Pulmonary artery endothelial cell (primary cell): ENCODE data around the gene PDXK. TPM values are rescaled to one million over a fixed set of nuclear protein-coding genes. Genes with fewer than 3 reads are reported as not detected.
"Not testable (repeated sequence)": the region's sequence is repeated elsewhere in the genome, so short reads cannot be mapped to it uniquely, and the experiment has no call there.

ENCODE experiments used
- DNase-seq: peaks from one replicate; pipeline ENCODE4 v3.0.0-alpha.2; 2011; ENCODE audit warnings: low read depth, low spot score
- total RNA-seq: library from RNA; depleted of rRNA; stranded (reverse); fragments of >200 nt; gene quantifications from 2 replicates; pipeline ENCODE4 v1.2.3, GENCODE V29; 2014

PDXK gene
- total RNA-seq, 1 donor from 2014 or later = 121 TPM

DNA sequence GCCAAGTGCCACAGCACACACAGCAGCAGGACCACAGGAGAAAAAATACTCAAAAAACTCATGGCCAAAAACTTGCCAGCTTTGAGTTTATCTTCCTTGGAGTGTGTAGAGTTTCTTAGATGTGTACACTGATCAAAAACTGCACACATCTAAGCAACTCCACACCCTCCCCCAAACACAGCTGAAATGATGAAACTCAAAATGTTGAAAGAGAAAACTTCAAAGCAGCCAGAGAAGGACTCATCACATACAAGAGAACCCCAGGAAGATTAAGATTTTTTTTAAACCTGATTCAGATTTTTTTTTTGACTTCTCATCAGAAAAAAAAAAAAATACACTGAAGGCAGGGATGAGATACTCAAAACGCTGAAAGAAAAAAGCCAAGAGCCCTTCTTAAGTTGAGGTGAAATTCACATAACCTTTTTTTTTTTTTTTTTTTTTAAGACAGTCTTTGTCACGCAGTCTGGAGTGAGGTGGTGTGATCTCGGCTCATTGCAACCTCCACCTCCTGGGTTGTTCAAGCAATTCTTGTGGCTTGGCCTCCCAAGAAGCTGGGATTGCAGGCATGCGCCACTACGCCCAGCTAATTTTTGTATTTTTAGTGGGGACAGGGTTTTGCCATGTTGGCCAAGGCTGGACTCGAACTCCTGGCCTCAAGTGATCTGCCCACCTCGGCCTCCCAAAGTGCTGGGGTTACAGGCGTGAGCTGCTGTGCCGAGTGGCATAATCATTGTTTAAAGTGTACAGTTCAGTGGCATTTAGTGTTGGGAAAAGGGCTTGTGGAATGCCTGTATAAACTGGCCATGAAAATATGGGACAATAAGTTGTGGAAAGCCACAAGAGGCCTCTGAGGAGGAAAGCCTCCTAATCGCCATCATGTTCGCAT is 20.9 kb upstream of the PDXK start:
- DNase-seq = no peak

DNA sequence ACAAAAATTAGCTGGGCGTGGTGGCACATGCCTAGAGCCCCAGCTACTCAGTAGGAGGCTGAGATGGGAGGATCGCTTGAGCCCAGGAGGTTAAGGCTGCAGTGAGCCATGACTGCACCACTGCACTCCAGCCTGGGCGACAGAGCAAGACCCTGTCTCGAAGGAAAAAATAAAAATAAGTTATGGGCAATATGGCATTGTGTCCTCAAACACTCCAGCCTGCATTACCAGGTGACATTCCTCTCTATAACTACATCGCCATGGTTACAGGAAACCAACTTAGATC is 19.5 kb upstream of the PDXK start:
- DNase-seq = not testable (repeated sequence)

DNA sequence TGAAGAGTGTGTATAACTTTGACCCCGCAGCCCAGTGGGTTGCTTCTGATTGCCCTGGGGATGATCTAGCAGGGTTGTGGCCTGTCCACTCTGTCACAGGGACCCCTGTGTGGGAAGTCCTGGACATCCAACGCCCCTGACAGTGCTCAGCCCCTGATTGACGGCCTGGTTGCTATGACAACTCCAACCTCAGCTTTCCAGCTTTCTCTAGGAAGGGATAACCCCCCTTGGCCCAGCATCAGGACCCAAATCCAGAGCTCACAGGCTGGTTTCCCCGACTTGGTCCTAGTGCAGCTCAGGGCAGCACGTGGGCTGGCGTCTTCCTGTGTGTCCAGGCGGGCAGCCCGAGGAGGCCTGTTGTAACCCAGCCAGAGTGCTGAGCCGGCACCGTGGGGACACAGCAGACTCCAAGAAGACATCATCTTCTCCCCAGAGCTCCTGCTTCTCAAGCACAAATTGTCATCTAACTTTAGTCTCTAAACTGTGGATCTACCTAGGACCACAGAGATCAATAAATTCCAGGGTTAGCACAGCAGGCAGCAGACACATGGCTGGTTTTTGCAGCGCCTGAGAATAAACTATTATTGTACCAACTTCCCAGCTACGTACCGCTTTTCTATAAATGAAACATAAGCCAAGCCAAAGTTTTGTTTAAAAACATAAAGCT is 18.9 kb upstream of the PDXK start:
- no peak for DNase-seq

DNA sequence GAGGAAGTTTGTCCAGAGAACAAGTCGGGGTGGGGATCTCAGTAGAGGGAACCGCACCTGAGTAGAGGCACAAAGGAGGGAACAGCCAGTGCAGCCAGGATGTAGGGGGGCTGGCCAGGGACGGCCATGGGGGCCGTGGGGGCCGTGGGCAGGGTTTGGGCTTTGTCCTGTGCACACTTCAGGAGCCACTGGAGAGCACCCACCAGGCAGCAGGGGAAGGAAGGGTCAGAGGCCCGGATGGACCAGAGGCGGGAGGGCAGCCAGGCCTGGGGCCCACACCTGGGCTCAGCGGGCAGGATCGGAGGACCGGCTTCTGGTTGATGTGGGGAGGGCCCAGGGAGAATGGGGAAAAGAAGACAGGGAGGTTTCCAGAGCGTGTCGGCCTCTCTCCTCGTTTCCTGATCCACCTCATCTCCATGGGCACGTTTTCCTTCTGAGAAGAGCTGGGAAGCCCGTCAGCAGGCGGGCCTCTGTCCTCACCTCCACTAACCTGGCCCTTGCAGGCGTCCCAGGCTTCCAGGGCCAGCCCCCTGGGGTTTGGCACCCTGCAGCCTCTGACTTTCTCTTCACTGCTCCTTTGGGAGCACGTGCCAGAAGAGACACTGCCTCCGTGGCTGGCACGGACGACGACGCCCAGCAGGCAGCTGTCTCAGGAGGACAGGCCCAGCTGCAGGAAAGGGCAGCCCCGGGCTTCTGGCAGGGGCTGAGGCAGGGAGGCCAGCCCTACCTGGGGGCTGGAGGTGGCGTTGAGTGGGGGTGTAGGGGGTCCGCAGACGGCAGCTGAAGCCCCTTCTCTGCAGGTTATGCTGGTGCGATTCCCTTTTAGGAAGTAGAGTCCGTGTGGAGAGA is 16.8 kb upstream of the PDXK start:
- no peak for DNase-seq

DNA sequence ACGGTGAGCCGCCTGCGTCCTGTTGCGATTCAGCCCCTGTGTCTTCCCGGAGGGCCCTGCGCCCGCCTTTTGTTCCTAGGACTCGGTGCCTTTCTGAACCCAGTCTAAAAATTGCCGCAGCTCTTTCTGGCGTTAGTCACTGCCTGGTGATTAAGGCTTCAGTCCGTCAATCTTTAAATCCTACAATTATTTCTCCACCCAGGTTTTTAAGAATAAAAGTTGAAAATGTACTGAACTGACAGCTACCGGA is 16.2 kb upstream of the PDXK start:
- DNase-seq = no peak

DNA sequence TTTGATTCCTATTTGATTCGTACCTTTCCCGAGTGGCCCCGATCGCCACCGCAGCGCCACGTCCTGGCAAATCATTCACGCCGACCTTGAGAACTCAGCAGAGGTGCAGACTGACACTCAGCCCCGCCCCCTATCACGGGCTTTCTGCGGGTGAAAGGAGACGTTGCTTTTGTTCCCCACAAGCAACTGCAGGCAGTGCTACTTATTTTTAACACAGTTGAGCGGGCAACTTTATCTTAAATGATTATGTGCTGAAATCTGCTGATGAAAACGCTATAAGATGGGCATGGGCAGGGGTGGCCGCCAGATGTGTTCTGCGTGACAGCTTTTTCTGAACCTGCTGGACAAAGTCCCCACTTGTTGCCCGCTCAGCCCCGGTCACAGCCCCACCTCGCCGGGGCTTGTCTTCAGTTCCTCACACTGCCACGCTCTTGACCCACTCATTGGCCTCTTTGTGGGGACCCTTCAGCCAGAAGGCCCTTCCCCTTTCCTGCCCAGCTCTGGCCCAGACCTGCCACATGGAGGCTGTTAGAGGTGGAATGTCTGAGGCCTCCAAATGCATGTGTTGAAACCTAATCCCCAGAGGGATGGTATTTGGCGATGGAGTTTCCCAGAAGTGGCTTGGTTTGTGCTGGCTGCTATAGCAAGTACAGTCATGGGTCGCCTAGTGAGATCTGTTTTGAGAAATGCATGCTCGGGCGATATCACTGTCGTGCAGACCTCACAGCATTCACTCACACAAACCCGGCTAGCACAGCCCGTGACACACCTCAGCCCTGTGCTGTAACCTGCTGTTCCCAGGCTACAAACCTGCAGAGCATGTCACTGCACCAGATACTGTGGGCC is 15.7 kb upstream of the PDXK start:
- DNase-seq = no peak

DNA sequence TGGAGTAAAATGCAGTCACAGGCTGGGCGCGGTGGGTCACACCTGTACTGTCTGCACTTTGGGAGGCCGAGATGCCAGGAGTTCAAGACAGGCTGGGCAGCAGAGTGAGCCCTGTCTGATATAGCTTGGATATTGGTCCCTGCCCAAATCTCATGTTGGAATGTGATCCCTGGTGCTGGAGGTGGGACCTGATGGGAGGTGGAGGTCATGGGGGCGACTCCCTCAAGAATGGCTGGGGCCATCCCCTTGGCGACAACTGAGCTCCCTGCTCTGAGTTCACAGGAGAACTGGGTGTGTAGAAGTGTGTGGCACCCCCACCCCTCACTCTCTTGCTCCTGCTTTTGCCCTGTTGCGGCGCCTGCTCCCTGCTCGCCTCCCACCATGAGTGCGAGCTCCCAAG is 11.5 kb upstream of the PDXK start:
- no peak for DNase-seq

DNA sequence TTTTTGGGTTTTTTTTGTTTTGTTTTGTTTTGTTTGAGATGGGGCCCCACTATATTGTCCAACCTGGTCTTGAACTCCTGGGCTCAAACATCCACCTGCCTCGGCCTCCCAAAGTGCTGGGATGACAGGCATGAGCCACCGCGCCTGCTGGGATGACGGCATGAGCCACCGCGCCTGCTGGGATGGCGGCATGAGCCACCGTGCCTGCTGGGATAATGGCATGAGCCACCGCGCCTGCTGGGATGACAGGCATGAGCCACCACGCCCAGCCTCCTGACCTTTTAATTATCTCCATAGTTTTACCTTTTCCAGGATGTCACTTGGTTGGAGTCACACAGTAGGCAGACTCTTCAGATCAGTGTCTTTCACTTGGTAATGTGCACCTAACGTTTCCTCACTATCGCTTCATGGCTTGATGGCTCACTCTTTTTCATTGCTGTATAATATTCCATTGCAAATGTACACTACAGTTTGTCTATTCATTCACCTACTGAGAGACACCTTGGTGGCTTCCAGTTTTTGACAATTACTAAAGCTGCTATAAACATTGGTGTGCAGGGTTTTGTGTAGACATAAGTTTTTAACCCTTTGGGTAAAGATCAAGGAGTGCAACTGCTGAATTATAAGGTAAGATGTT is 10.1 kb upstream of the PDXK start:
- no peak for DNase-seq

DNA sequence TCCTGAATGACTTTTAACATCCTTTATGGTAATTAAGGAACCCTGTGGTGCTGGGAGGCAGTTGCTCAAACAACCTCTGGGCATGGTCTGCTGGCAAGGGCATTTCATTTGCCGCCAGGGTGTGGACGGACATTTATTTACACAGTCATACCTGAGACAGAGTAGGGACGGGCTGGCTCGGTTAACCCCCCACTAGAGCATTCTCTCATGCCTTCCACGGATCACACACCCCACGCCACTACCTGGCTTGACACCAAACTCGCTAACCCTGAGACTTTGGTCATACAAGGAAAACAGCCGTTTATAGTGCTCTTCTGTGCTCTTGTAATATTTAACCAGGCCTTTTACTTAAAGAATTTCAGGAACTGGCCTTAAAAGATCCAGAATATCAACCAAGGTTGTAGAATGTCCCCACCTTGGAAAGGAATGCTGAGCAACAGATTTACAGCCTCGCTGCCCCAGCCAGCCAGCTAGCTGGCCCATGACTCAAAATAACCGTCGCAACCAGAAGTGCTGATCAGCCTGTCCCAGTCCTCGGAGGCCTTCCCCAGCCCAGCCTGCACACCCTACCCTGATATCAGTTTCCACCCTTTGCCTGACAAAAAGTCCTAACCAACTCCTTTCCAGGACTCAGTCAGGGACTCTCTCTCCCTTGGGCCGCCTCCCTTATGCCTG is 6.5 kb upstream of the PDXK start:
- no peak for DNase-seq

DNA sequence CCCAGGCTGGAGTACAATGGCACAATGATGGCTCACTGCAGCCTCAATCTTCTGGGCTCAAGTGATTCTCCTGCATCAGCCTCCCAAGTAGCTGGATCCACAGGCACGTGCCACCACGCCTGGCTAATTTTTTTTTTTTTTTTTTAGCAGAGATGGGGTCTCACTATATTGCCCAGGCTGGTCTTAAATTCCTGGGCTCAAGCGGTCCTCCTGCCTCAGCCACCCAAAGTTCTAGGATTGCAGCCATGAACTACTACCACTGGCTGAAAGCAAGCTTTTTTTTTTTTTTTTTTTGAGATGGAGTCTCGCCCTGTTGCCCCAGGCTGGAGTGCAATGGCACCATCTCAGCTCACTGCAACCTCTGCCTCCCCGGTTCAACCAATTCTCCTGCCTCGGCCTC is 5.8 kb upstream of the PDXK start:
- not testable (repeated sequence) for DNase-seq

DNA sequence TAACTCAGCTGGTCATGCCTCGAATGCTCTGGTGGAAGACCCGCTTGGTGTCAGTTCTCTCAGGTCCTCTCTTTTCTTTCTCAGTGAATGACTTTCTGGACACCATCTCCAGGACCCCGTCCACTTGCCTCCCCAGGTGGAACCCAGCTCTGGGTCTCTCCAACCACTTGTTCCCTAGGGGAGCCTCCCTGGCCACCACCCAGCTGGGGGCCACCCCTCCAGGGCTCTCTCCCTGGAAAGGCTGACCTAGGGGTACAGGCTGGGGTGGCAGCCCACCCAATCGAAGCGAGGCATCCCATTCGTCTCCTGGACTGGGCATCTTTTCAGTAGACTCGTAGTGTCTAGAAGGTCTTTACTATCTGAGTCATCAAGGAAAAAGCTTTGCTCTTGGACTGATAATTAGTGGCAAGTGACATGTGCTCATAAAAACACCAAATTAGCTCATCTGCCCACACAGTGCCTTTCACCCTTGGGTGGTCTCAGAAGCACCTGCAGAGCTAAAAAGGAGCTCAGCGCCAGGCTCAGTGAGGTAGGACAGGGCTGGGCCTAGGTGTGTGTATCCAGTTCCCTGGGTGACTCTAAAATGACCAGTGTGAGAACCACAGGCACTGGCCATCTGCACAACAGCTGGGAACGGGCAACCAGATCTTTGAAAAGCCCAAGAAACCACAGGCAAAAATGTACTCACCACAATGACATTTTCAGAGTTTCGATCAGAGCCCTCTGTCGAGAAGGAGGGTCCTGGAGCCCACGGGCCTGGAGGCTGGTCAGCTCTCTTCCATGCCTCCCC is 2.4 kb upstream of the PDXK start:
- no peak for DNase-seq

DNA sequence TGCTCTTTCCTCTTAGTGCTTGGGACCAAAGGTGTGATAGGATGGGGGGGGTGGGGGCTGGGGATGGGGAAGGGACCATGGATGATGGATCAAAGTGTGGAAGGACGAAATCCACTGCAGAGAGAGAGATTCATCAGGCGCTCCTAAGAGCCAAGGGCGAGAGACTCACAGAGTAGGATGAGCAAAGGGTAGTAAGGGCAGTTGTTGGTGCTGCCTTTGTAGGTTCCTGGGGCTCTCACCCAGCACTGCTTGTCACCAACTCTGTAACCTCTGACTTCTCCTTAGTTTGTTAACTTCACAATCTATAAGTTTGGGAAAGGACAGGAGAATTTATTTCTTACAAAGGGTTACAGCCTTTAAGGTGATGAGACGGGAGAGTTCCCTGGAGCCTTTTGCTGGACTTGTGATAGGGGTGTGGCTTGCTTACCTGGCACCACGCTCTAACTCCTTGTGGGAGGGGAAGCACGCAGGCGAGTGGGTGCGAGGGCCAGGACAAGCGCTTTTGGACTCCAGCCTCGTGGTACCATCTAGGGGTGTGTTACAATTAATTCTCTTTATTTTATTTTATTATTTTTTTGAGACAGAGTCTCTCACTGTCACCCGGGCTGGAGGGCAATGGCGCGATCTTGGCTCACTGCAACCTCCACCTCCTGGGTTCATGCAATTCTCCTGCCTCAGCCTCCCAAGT is 1.6 kb upstream of the PDXK start:
- DNase-seq = no peak

DNA sequence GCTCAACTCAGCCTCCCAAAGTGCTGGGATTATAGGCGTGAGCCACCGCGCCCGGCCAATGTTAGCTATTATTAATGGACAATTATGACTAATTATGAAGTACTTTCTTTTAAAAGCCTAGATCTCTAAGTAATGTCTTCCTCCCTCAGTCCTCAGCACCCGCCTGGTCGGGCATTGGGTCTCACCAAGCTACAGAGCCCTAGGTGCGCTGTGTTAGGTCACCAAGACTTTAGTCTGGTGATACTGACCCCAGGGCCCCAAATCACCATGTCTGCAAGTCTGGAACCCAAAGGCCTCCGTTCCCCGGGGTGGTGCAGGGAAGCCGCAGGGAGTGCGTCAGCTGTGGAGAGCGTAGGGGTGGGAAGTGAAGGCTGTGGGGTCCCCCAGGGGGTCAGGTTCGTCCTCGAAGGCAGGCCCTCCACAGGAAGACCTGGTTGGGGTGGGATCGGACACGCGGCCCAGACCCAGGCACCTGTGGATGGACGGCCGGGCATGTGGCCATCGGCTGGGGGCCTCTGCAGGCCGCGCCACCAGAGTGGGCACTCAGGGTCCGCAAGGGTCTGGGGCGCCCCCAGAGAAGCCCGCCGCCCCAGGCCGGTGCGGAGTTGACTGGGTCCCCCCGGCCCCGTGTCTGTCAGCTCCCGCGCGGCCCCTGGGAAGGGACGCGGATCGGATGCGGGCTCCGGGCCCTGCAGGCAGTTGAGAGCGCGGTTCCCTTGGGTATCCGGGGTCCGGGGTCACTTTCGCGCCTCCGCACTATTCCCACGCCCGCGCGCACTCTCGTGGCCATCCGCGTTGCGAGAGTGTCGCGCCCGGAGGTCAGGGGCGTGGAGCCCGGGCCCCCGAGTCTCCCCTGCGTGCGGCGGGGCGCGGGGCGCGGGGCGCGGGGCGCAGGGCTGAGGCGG is 710 bp upstream of the PDXK start:
- DNase-seq = no peak

DNA sequence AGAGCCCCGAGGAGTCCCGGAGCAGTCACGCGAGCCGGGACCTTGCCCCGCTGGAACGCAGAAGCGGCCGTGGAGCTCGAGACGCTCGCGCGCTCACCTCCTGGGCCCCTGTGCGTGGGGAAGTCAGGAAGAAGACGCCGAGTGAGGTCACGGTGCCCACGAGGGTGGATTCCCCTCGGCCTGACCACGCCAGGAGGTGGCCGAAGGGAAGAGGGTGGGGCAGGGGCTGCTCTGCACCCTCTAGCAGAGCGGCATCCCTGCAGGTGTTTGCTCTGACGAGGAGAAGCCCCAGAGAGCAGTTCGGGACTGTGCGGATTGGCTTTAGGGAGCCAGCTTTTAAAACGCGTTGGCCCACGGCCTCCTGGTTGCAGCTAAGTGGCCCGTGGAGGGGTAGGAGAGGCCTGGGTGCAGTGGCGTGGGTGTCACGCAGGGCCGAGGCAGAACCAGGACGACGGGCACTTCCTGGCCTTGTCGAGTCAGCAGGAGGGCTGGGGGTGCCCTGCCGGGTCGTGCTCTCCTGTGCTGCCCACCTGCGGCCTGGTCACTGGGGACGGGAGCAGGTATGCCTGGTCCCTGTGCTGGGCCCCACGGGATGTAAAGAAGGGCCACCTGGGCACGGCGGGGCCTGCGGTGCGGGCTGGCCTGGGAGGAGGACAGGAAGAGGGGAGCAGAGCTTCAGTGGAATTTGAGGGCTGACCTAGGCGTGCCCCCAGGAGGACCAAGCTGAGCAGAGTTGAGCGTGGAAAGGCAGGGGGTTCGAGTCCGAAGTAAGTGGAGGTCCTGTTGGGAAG is 1.0 kb downstream of the PDXK start:
- DNase-seq = no peak

DNA sequence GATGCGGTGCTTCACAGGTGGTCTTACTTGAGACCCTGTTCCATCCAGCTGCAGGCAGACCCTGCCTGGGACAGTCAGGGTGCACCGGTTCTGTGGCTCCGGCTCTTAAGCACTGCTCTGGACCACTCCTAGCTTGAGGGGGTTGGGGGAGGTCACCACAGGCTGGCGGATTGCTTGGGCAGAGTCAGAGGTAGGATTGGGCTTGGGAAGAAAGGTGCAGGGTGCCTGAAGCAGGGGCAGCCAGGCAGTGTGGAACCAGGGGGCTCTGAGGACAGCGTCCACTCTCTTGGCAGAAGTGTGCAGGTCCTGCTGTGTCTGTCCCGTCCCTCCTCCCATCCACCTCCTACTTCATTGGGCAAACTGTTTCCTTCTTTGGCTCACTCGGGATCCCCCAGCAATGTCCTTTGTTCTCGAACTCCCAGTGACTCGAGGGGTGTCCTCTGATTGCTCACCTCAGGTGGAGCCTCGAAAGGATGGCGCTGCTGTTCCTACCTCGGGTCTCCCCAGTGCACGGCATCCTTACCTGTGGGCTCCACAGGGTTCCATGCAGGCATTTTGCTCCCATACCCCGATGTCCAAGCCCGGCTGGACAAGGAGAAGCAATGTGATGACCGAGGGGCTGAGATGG is 1.7 kb downstream of the PDXK start:
- DNase-seq = no peak

DNA sequence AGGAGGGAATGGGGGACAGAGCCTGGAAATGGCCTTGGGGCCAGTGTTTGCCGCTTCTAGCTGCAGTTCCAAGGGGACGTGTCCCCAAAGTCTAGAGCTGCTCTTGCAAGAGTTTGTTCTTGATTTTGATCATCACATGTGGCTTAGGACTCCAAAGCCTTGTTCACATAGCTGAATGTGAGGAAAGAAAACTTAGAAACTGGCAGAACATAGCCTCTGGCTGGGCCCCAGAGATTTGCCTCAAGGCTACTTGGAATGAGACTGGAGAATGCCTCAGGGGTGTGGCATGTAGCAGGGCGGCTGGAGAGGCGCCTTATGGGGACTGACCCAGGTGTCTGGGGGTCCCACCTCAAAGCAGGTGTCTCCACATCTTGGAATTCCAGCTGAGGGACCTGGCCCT is 2.3 kb downstream of the PDXK start:
- DNase-seq = no peak

DNA sequence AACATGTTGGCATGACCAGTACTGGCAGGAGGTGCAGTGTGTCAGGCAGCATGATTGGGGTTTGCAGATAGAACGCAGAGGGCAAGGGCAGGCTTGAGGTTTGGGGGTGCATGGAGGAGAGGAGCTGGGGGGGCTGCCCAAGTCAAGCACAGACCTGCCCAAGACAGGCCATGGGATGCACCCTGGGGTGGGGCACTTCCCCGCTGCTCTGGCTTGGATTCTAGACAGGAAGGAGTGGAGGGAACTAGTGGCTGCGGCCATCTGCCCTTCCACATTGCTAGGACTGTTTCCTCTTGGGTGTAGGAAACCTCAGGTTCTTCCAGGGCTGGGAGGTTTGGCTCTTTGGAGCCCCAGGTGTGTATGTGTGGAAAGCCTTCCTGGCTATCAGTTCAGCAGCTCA is 3.0 kb downstream of the PDXK start:
- DNase-seq = no peak
